Esophagus squamous epithelium (tissue), 5 donors: ENCODE data around the gene TRIP13. TPM values are rescaled to one million over a fixed set of nuclear protein-coding genes. Genes with fewer than 3 reads are reported as not detected.
"Not testable (repeated sequence)": the region's sequence is repeated elsewhere in the genome, so short reads cannot be mapped to it uniquely, and the experiment has no call there.

Experiments used
- DNase-seq: peaks from one replicate; lab custom pipeline; 2025; lab: John Stamatoyannopoulos, UW
- H3K27ac ChIP-seq, 4 donors: fragments of 200-600 bp; sonication (generic); one replicate each; pipeline ENCODE4 v1.5.1; 2016 to 2019; ENCODE audit warnings: mild to moderate bottlenecking in 1 of 4
- H3K27me3 ChIP-seq, 4 donors: fragments of 200-600 bp; sonication (generic); 1 replicate in 3 of 4; 2 replicates in 1 of 4; pipeline versions ENCODE4 v1.5.1 to v1.6.0; 2017 to 2021; ENCODE audit warnings: antibody characterized with exemption in 1 of 4
- H3K36me3 ChIP-seq, 3 donors: fragments of 200-600 bp; sonication (generic); one replicate each; pipeline ENCODE4 v1.5.1; 2016 to 2019
- H3K4me1 ChIP-seq, 3 donors: fragments of 200-600 bp; sonication (generic); one replicate each; pipeline ENCODE4 v1.5.1; 2017 to 2019
- H3K4me3 ChIP-seq, 4 donors: fragments of 200-600 bp; sonication (generic); 1 replicate in 3 of 4; 2 replicates in 1 of 4; pipeline ENCODE4 v1.5.1; 2016 to 2019; ENCODE audit warnings: mild to moderate bottlenecking in 2 of 4, moderate library complexity in 1 of 4
- H3K9me3 ChIP-seq, 3 donors: fragments of 200-600 bp; sonication (generic); one replicate each; pipeline ENCODE4 v1.5.1; 2016 to 2019
- POLR2A ChIP-seq, 4 donors: fragments of 450-650 bp; IDR thresholded peaks; one replicate each; pipeline ENCODE4 v1.6.1; 2017; ENCODE audit warnings: antibody characterized with exemption in 4 of 4, mild to moderate bottlenecking in 4 of 4, moderate library complexity in 3 of 4
- WGBS, 2 donors: methylation state at CpG; one replicate each; pipeline ENCODE4 v1.1.5; 2018; 5-methylcytosine and 5-hydroxymethylcytosine counted together
- intact Hi-C: fragments of 100-400 bp; cut with DNase I; formaldehyde crosslinking; loops from one replicate; pipeline ENCODE4 v1.15.0; 2022
- total RNA-seq, 4 donors: library from RNA; depleted of rRNA; stranded (reverse); fragments of >200 nt; gene quantifications; one replicate each; pipeline ENCODE4 v1.1.0, GENCODE V29; 2016
- TF ChIP-seq, protein P1 (sequence below), 6 experiments: fragments of 450-650 bp in 4 of 6; fragments of 200-600 bp in 2 of 6; sonication (generic) in 2 of 6; IDR thresholded peaks; one replicate each; pipeline ENCODE4 v1.5.1; 2016 to 2019; ENCODE audit warnings: antibody characterized with exemption in 6 of 6, mild to moderate bottlenecking in 4 of 6, moderate library complexity in 4 of 6
- donor health status: DM: yes; HTN: yes; CAD: no.

TRIP13 gene
- total RNA-seq, 4 donors from 2014 or later: 3.2 to 17.7 (median 9.5) TPM

DNA sequence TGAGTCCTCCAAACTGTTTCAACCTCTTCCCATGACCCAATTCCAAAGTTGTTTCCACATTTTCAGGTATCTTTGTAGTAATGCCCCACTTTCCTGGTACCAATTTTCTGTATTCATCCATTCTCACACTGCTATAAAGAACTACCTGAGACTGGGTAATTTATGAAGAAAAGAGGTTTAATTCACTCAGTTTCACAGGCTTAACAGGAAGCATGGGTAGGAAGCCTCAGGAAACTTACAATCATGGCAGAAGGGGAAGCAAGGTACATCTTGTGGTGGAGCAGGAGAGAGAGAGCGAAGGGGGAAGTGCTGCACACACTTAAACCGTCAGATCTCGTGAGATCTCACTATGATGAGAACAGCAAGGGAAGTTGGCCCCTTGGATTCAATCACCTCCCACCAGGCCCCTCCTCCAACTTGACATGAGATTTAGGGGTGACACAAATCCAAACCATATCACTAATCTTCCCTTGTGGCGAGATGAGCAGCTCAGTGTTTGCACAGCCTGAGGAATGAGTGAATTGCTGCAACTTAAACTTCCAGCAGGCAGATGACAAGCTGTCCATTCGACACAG lies 42.9 kb downstream of the TRIP13 start:
- no peak overlapping the region for H3K27ac ChIP-seq
- H3K36me3 ChIP-seq: no peaks in the 10 kb centered on the region
- intact Hi-C loops: no loop called here
- peaks cover 0 to 19% (median 4%) of the 10 kb centered on the region in 3 donors for H3K4me1 ChIP-seq
- TF ChIP-seq, protein P1, sequence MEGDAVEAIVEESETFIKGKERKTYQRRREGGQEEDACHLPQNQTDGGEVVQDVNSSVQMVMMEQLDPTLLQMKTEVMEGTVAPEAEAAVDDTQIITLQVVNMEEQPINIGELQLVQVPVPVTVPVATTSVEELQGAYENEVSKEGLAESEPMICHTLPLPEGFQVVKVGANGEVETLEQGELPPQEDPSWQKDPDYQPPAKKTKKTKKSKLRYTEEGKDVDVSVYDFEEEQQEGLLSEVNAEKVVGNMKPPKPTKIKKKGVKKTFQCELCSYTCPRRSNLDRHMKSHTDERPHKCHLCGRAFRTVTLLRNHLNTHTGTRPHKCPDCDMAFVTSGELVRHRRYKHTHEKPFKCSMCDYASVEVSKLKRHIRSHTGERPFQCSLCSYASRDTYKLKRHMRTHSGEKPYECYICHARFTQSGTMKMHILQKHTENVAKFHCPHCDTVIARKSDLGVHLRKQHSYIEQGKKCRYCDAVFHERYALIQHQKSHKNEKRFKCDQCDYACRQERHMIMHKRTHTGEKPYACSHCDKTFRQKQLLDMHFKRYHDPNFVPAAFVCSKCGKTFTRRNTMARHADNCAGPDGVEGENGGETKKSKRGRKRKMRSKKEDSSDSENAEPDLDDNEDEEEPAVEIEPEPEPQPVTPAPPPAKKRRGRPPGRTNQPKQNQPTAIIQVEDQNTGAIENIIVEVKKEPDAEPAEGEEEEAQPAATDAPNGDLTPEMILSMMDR (IDR thresholded peaks at IDR 0.05): no peak
- TF ChIP-seq POLR2A (IDR thresholded peaks at IDR 0.05): no peak
- no peaks in the 10 kb centered on the region for H3K9me3 ChIP-seq
- WGBS, 2 donors: 71 to 72% methylated on average over 4 to 5 of the region's 5 CpGs
- DNase-seq: no peak
- peaks cover 0 to 72% (median 0%) of the 10 kb centered on the region in 4 donors for H3K27me3 ChIP-seq
- no peak overlapping the region for H3K4me3 ChIP-seq

DNA sequence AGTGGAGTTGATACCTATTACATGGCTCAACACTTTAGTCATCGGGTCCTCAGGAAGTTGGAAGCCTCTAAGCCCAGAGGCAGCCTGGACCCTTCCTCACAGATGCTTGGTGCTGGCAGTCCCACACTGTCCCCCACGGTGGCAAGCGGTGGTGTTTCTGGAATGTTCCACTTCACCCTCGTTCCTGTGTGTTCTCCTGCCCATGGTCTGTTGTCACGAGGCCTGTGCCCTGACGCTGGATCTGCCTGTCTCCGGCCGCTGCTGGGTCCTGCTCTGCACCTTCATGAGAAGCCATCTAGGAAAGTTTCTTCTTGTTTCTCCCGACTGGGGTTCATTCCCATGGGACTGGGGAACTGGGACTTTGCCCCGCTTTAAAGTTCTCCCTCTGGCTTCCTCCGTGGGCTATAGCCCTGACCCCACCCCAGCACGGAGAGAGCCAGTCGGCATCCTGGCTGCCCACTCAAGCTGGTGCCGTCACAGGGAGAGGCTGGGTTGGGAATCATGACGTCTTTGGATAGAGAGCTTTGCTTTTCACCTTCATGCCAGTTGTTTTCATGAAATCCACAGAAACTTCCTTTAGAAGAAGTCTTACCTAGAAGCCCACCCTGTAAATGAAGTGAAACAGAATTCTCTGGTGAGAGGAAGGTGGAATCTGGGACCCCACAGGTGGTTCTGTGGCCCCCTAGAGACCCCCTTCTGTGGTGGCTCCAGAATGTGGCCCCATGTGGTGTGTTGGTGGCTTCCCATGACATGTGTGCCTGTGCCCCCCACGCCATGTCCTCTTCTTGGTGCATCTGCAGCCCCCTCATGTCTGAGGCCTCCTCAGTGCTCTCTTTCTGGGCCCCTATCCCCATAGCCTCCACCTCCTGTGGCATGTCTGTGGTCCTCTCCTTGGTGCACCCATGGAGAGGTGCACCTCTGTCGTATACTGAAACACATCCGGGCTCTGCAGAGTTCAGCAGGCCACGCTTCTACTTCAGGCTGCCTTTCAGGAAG lies 43.8 kb downstream of the TRIP13 start:
- Histone ChIP-seq H3K27ac (no peak overlapping the region), H3K36me3 (no peaks in the 10 kb centered on the region), H3K4me3 (no peak overlapping the region), H3K9me3 (no peaks in the 10 kb centered on the region), H3K27me3 (peaks cover 0 to 75% (median 0%) of the 10 kb centered on the region in 4 donors), H3K4me1 (peaks cover 0 to 15% (median 4%) of the 10 kb centered on the region in 3 donors)
- intact Hi-C loops: no loop called here
- no peak for TF ChIP-seq POLR2A (IDR thresholded peaks at IDR 0.05)
- TF ChIP-seq, protein P1 (IDR thresholded peaks at IDR 0.05): no peak
- no peak for DNase-seq
- 82 to 83% methylated on average over 7 to 14 of the region's 19 CpGs for WGBS, 2 donors

DNA sequence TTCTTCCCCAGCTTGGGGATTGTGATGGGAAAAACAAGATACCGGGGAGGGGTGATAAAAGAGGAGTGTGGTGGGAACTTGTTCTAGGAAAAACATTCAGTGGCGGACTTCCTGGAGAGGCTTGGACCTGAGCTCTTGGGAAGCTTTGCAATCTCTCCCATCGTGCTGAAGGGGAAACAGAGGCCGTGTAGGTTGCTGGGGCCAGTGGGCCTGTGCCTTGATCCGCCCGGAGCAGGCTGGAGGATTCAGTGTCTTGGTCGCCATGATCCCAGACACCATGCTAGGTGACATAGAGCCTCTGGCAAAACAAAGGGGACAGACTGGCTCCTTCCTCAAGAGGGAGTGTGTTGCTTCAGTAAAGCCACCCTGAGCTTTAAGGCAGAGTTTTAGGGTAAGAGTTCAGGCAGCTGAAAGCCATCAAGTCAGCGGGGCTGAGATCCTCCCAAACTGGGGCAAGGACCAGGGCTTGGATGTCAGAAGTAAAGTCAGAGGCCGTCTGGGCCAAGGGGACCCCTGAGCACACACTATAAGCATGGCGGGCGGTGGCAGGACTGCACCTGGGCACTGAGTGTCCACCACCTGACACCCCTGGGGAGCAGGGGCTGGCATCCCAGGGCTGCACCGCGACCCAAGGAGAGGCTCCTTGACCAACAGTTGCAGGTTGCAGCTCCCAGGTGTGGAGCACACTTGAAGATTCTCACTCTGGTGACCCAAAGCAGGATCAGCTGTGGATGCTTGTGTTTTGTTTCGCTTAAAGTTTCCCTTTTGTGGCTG lies 44.7 kb downstream of the TRIP13 start:
- Histone ChIP-seq H3K9me3 (no peaks in the 10 kb centered on the region), H3K4me3 (no peak overlapping the region), H3K4me1 (peaks cover 0 to 11% (median 2%) of the 10 kb centered on the region in 3 donors), H3K27me3 (peaks cover 0 to 72% (median 0%) of the 10 kb centered on the region in 4 donors), H3K36me3 (no peaks in the 10 kb centered on the region), H3K27ac (no peak overlapping the region)
- TF ChIP-seq POLR2A (IDR thresholded peaks at IDR 0.05): no peak
- TF ChIP-seq, protein P1 (IDR thresholded peaks at IDR 0.05): no peak
- intact Hi-C loops: no loop called here
- 70 to 86% methylated on average over 5 to 9 of the region's 14 CpGs for WGBS, 2 donors
- no peak for DNase-seq

DNA sequence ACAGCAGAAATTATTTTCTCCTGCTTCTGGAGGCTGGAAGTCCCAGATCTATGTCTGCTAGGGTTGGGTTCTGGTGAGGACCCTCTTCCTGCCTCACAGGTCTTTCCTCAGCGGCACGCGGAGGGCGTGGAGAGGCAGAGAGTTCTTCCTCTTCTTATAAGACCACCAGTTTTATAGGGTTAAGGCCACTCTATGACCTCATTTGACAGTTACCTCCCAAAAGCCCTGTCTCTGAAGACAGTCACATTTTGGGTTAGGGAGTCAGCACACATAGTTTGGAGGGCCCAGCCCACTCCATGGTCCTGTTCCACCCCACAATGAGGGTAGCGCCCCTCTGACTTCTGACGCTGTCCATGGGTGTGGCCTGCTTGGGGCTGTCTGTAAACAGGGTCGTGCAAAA lies 46.7 kb downstream of the TRIP13 start:
- Histone ChIP-seq H3K36me3 (no peaks in the 10 kb centered on the region), H3K9me3 (no peaks in the 10 kb centered on the region), H3K4me1 (no peaks in the 10 kb centered on the region), H3K27ac (no peak overlapping the region), H3K27me3 (peaks cover 0 to 82% (median 0%) of the 10 kb centered on the region in 4 donors), H3K4me3 (no peak overlapping the region)
- WGBS, 2 donors: 77 to 81% methylated on average over 3 of the region's 7 CpGs
- TF ChIP-seq POLR2A (IDR thresholded peaks at IDR 0.05): no peak
- TF ChIP-seq, protein P1 (IDR thresholded peaks at IDR 0.05): no peak
- intact Hi-C loops: no loop called here
- DNase-seq: no peak

DNA sequence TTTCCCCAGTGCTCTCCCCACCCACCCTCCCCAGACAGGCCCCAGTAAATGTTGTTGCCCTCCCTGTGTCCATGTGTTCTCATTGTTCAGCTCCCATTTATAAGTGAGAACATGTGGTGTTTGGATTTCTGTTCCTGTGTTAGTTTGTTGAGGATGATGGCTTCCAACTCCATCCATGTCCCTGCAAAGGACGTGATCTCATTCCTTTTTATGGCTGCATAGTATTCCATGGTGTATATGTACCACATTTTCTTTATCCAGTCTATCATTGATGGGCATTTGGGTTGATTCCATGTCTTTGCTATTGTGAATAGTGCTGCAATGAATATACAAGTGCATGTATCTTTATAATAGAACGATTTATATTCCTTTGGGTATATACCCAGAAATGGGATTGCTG lies 48.1 kb downstream of the TRIP13 start:
- intact Hi-C loops, DNase-seq, H3K36me3 ChIP-seq, H3K4me3 ChIP-seq, H3K9me3 ChIP-seq, H3K4me1 ChIP-seq, H3K27ac ChIP-seq: not testable (repeated sequence)
- WGBS, 2 donors: 71 to 81% methylated on average over 2 of the region's 2 CpGs
- peaks cover 0 to 84% (median 0%) of the 10 kb centered on the region in 4 donors for H3K27me3 ChIP-seq
